HEK293 (cell line): ENCODE data around the gene KDM4C.

Source experiments
- CTCF ChIA-PET: fragments of 350-600 bp; formaldehyde crosslinking; extraction: SDS; loops from one replicate; lab custom pipeline; 2021; ENCODE audit warnings: antibody characterized with exemption; lab: Yijun Ruan, JAX
- POLR2A ChIA-PET: fragments of 300-600 bp; formaldehyde crosslinking; extraction: SDS; loops from one replicate; lab custom pipeline; 2020; ENCODE audit warnings: antibody characterized with exemption, inconsistent platforms; lab: Yijun Ruan, JAX
- H3K27ac ChIP-seq: fragments of 200-500 bp; sonication (Bioruptor generic); 2 replicates; pipeline ENCODE4 v1.5.1; 2014; ENCODE audit warnings: low read depth, low read length, control low read depth, inconsistent platforms; ENCODE audit errors: extremely low read depth
- H3K36me3 ChIP-seq, 2 experiments: fragments of 200-500 bp in 1 of 2; sonication (Bioruptor generic) in 1 of 2; 1 replicate in 1 of 2; 2 replicates in 1 of 2; pipeline ENCODE4 v1.5.1; 2014 to 2017; ENCODE audit warnings: inconsistent platforms in 2 of 2, low read length in 2 of 2; ENCODE audit not compliant: control insufficient read depth in 2 of 2, insufficient read depth in 1 of 2
- H3K4me1 ChIP-seq: fragments of 200-500 bp; sonication (Bioruptor generic); 2 replicates; pipeline ENCODE4 v1.5.1; 2014; ENCODE audit warnings: mild to moderate bottlenecking, low read length, inconsistent platforms; ENCODE audit not compliant: control insufficient read depth, insufficient read depth
- H3K4me3 ChIP-seq: 2 replicates; pipeline ENCODE4 v1.5.1; 2011; ENCODE audit warnings: low read depth, mild to moderate bottlenecking, control low read depth, low read length, moderate library complexity
- H3K9me3 ChIP-seq: fragments of 200-500 bp; sonication (Bioruptor generic); 2 replicates; pipeline ENCODE4 v1.5.1; 2014; ENCODE audit warnings: low read depth, low read length, inconsistent platforms; ENCODE audit not compliant: control insufficient read depth, insufficient read depth
- BCL6B ChIP-seq: fragments of 450-650 bp; formaldehyde crosslinking; IDR thresholded peaks from 2 replicates; pipeline ENCODE4 v1.5.1; 2017; ENCODE audit warnings: missing biosample characterization, missing genetic modification characterization
- PRDM10 ChIP-seq: fragments of 450-650 bp; formaldehyde crosslinking; IDR thresholded peaks from 2 replicates; pipeline ENCODE4 v1.5.1; 2016; ENCODE audit warnings: missing biosample characterization, missing genetic modification characterization
- WT1 ChIP-seq: fragments of 450-650 bp; formaldehyde crosslinking; IDR thresholded peaks from 2 replicates; pipeline ENCODE4 v1.5.1; 2016; ENCODE audit warnings: missing biosample characterization, missing genetic modification characterization
- YY1 ChIP-seq: fragments of 450-650 bp; formaldehyde crosslinking; IDR thresholded peaks from 2 replicates; pipeline ENCODE4 v1.5.1; 2018; ENCODE audit warnings: missing biosample characterization, missing genetic modification characterization
- ZBTB7A ChIP-seq: fragments of 450-650 bp; formaldehyde crosslinking; IDR thresholded peaks from 2 replicates; pipeline ENCODE4 v1.5.1; 2016; ENCODE audit warnings: low read depth, missing biosample characterization, missing genetic modification characterization
- ZNF146 ChIP-seq: fragments of 450-650 bp; formaldehyde crosslinking; IDR thresholded peaks from 2 replicates; pipeline ENCODE4 v1.5.1; 2016; ENCODE audit warnings: missing biosample characterization, missing genetic modification characterization
- ZNF292 ChIP-seq: fragments of 450-650 bp; formaldehyde crosslinking; IDR thresholded peaks from 2 replicates; pipeline ENCODE4 v1.5.1; 2016; ENCODE audit warnings: low read depth, missing biosample characterization, missing genetic modification characterization, borderline replicate concordance
- ZNF341 ChIP-seq: fragments of 450-650 bp; formaldehyde crosslinking; IDR thresholded peaks from 2 replicates; pipeline ENCODE4; 2016; ENCODE audit warnings: low read depth, missing biosample characterization, missing genetic modification characterization
- ZNF394 ChIP-seq: fragments of 450-650 bp; formaldehyde crosslinking; IDR thresholded peaks from 2 replicates; pipeline ENCODE4 v1.5.1; 2016; ENCODE audit warnings: missing biosample characterization, missing genetic modification characterization, mild to moderate bottlenecking, moderate library complexity, borderline replicate concordance
- ZNF501 ChIP-seq: fragments of 450-650 bp; formaldehyde crosslinking; IDR thresholded peaks from 2 replicates; pipeline ENCODE4 v1.5.1; 2016; ENCODE audit warnings: missing biosample characterization, missing genetic modification characterization
- ZNF549 ChIP-seq: fragments of 450-650 bp; IDR thresholded peaks from 2 replicates; pipeline ENCODE4 v1.5.1; 2018; ENCODE audit warnings: missing biosample characterization, missing genetic modification characterization, mild to moderate bottlenecking, inconsistent platforms, moderate library complexity
- ZNF664 ChIP-seq: fragments of 450-650 bp; formaldehyde crosslinking; IDR thresholded peaks from 2 replicates; pipeline ENCODE4 v1.5.1; 2016; ENCODE audit warnings: missing biosample characterization, missing genetic modification characterization
- ZNF785 ChIP-seq: fragments of 450-650 bp; formaldehyde crosslinking; IDR thresholded peaks from 2 replicates; pipeline ENCODE4 v1.5.1; 2016; ENCODE audit warnings: missing biosample characterization, missing genetic modification characterization
- ZNF830 ChIP-seq: fragments of 450-650 bp; IDR thresholded peaks from 2 replicates; pipeline ENCODE4 v1.5.0; 2018; ENCODE audit warnings: missing biosample characterization, missing genetic modification characterization, low read depth, mild to moderate bottlenecking, moderate library complexity
- ZSCAN4 ChIP-seq: fragments of 450-650 bp; formaldehyde crosslinking; IDR thresholded peaks from 2 replicates; pipeline ENCODE4 v1.5.1; 2017; ENCODE audit warnings: missing biosample characterization, missing genetic modification characterization
- TF ChIP-seq, protein P1 (sequence below): fragments of 450-650 bp; formaldehyde crosslinking; IDR thresholded peaks from 2 replicates; pipeline ENCODE4 v1.5.1; 2016; ENCODE audit warnings: missing biosample characterization, missing genetic modification characterization, borderline replicate concordance
- TF ChIP-seq, protein P2 (sequence below): fragments of 450-650 bp; formaldehyde crosslinking; conservative IDR thresholded peaks from 2 replicates; pipeline ENCODE4 v1.5.1; 2016; ENCODE audit warnings: low read depth, missing biosample characterization, missing genetic modification characterization
- TF ChIP-seq, protein P3 (sequence below): fragments of 450-650 bp; formaldehyde crosslinking; optimal IDR thresholded peaks from 2 replicates; pipeline ENCODE3; 2016; ENCODE audit warnings: missing biosample characterization, mild to moderate bottlenecking, missing genetic modification characterization
- TF ChIP-seq, protein P4 (sequence below): fragments of 450-650 bp; formaldehyde crosslinking; IDR thresholded peaks from 2 replicates; pipeline ENCODE4 v1.5.1; 2017; ENCODE audit warnings: missing biosample characterization, missing genetic modification characterization

The KDM4C gene

GRCh38 chr9:7056254-7056653 lies 298.5 kb downstream of the KDM4C start (continued):
- TF ChIP-seq ZNF146 (tag by site-specific recombination) (no peak), YY1 (tag by site-specific recombination) (no peak)
- TF ChIP-seq, protein P1, sequence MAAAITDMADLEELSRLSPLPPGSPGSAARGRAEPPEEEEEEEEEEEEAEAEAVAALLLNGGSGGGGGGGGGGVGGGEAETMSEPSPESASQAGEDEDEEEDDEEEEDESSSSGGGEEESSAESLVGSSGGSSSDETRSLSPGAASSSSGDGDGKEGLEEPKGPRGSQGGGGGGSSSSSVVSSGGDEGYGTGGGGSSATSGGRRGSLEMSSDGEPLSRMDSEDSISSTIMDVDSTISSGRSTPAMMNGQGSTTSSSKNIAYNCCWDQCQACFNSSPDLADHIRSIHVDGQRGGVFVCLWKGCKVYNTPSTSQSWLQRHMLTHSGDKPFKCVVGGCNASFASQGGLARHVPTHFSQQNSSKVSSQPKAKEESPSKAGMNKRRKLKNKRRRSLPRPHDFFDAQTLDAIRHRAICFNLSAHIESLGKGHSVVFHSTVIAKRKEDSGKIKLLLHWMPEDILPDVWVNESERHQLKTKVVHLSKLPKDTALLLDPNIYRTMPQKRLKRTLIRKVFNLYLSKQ (tag by site-specific recombination), result no peak

DNA sequence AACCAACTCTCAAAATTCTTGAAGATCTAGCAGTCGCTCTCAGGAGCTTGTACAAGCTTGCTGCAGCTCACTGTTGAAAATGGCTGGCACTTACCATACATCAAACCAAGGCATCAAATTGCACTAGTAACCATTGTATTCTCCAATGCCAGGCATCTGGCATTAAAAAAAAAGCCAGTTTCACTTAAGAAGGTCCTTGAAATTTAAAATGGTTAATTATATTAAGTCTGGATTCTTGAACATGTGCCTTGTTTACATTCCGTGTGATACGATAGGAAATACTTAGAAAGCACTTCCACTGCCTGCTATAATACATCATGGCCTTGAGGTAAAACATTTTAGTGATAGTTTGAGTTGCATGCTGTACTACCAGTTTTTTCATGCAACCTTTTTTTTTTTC lies 300.7 kb downstream of the KDM4C start:
- POLR2A ChIA-PET, result no interaction called here
- Histone ChIP-seq H3K4me3 (no peak overlapping the region), H3K36me3 (no peaks in the 10 kb centered on the region), H3K4me1 (no peaks in the 10 kb centered on the region), H3K9me3 (no peaks in the 10 kb centered on the region), H3K27ac (no peak overlapping the region)
- CTCF ChIA-PET, result interaction anchor here (0.6 to 1.2 kb wide), 5 partner anchors 8 to 1167 kb away, joined by 3 to 6 read pairs (median 4); no protein-coding TSS in a partner anchor
- TF ChIP-seq, protein P2, sequence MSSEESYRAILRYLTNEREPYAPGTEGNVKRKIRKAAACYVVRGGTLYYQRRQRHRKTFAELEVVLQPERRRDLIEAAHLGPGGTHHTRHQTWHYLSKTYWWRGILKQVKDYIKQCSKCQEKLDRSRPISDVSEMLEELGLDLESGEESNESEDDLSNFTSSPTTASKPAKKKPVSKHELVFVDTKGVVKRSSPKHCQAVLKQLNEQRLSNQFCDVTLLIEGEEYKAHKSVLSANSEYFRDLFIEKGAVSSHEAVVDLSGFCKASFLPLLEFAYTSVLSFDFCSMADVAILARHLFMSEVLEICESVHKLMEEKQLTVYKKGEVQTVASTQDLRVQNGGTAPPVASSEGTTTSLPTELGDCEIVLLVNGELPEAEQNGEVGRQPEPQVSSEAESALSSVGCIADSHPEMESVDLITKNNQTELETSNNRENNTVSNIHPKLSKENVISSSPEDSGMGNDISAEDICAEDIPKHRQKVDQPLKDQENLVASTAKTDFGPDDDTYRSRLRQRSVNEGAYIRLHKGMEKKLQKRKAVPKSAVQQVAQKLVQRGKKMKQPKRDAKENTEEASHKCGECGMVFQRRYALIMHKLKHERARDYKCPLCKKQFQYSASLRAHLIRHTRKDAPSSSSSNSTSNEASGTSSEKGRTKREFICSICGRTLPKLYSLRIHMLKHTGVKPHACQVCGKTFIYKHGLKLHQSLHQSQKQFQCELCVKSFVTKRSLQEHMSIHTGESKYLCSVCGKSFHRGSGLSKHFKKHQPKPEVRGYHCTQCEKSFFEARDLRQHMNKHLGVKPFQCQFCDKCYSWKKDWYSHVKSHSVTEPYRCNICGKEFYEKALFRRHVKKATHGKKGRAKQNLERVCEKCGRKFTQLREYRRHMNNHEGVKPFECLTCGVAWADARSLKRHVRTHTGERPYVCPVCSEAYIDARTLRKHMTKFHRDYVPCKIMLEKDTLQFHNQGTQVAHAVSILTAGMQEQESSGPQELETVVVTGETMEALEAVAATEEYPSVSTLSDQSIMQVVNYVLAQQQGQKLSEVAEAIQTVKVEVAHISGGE, result no peak
- TF ChIP-seq ZNF785 (tag by site-specific recombination), result no peak
- TF ChIP-seq ZBTB7A (tag by site-specific recombination), result no peak
- no peak for TF ChIP-seq ZNF664 (tag by site-specific recombination)
- TF ChIP-seq WT1, result no peak

- Histone ChIP-seq H3K4me1 (no peaks in the 10 kb centered on the region), H3K27ac (no peak overlapping the region), H3K4me3 (no peak overlapping the region), H3K9me3 (no peaks in the 10 kb centered on the region), H3K36me3 (no peaks in the 10 kb centered on the region)
- ChIA-PET CTCF (interaction anchor here (0.8 kb wide), 2 partner anchors 14 to 167 kb away, joined by 4 read pairs; no protein-coding TSS in a partner anchor), POLR2A (no interaction called here)
- no peak for TF ChIP-seq ZNF292 (tag by site-specific recombination)
- no peak for TF ChIP-seq ZSCAN4
- TF ChIP-seq BCL6B, result no peak
- TF ChIP-seq PRDM10 (tag by site-specific recombination), result no peak
- TF ChIP-seq, protein P3, sequence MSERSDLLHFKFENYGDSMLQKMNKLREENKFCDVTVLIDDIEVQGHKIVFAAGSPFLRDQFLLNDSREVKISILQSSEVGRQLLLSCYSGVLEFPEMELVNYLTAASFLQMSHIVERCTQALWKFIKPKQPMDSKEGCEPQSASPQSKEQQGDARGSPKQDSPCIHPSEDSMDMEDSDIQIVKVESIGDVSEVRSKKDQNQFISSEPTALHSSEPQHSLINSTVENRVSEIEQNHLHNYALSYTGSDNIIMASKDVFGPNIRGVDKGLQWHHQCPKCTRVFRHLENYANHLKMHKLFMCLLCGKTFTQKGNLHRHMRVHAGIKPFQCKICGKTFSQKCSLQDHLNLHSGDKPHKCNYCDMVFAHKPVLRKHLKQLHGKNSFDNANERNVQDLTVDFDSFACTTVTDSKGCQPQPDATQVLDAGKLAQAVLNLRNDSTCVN, result no peak
- TF ChIP-seq ZNF341 (tag by site-specific recombination), result no peak
- TF ChIP-seq ZNF394, result no peak
- TF ChIP-seq ZNF549 (tag by site-specific recombination), result no peak
- TF ChIP-seq, protein P4, sequence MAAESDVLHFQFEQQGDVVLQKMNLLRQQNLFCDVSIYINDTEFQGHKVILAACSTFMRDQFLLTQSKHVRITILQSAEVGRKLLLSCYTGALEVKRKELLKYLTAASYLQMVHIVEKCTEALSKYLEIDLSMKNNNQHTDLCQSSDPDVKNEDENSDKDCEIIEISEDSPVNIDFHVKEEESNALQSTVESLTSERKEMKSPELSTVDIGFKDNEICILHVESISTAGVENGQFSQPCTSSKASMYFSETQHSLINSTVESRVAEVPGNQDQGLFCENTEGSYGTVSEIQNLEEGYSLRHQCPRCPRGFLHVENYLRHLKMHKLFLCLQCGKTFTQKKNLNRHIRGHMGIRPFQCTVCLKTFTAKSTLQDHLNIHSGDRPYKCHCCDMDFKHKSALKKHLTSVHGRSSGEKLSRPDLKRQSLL (tag by site-specific recombination), result no peak
- TF ChIP-seq ZNF501, result no peak
- TF ChIP-seq ZNF830 (tag by site-specific recombination), result no peak
These were observed 309.4 kb downstream of the KDM4C start for GRCh38 chr9:7067169-7067568.
